Measurements from ENCODE around the gene ADGRG1.

ADGRG1 gene

DNA sequence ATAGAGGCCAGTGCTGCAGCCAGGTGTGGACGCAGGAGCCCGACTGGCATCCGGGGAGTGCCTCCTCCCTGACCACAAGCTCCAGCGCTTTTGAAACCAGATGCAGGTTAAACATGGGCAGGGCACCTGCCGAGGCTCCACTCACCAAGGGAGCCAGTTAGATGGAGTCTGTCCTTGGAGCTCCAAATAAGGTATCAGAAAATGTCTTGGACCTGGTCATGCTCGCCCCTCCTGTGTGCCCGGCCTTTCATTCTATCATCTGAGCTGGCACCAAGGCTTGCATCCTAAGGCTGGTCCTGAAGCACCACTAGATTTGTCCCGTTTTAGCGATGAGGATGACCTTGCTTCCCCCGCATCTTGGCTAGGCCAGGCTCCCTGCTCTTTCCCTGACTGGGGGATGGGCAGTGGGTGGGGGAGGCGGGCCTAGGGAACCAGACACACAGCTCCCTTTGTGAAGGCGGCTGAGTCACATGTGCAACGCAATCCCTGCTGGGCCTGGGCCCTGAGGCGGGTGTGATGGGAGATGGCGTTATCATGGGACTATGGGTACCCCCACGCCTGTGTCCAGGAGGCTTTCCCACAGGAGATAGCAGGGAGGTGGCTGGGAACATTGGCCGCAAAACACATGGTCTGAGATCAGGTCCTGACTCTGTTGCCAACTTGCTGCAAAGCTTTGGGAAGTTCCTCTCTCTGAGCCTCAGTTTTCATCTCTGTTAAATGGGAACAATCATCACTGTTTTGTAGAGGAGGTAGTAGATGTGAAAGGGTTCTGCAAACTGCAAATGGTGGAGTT lies 5.0 kb upstream of the ADGRG1 start:
- H3K4me1 Mint-ChIP-seq: peaks cover 2% of the 10 kb centered on the region
- no peak overlapping the region for H3K4me3 Mint-ChIP-seq
- H3K27ac Mint-ChIP-seq: no peak overlapping the region

DNA sequence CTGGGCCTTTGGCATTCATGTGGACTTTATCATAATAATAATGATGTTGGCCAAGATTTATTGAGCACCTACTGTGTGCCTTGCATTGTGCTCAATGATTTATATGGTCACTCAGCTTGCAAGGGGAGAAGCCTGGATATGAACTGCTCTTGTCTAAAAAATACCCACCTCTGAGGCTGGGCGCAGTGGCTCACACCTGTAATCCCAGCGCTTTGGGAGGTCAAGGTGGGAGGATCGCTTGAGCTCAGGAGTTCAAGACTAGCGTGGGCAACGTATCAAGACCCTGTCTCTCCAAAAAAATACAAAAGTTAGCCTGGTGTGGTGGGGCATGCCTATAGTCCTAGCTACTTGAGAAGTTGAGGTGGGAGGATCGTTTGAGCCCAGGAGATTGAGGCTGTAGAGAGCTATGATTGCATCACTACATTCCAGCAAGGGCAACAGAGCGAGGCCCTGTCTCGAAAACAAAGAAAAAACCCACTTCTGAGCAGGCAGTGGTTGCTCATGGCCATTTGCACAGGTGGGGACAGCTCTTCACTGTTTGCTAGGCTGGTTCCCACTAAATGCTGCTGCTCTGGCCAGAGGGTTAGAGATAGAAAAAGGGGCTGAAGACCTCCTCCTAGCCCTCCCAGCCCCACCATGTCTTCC lies 4.3 kb upstream of the ADGRG1 start:
- H3K27me3 Mint-ChIP-seq: peaks cover 8% of the 10 kb centered on the region
- H3K9me3 Mint-ChIP-seq: no peaks in the 10 kb centered on the region
- H3K4me1 Mint-ChIP-seq: peaks cover 9% of the 10 kb centered on the region

More for the DNA sequence above, 5.0 kb upstream of the ADGRG1 start:
- H3K9me3 Mint-ChIP-seq: no peaks in the 10 kb centered on the region
- H3K27me3 Mint-ChIP-seq: peaks cover 3% of the 10 kb centered on the region
- H3K36me3 Mint-ChIP-seq: no peaks in the 10 kb centered on the region

DNA sequence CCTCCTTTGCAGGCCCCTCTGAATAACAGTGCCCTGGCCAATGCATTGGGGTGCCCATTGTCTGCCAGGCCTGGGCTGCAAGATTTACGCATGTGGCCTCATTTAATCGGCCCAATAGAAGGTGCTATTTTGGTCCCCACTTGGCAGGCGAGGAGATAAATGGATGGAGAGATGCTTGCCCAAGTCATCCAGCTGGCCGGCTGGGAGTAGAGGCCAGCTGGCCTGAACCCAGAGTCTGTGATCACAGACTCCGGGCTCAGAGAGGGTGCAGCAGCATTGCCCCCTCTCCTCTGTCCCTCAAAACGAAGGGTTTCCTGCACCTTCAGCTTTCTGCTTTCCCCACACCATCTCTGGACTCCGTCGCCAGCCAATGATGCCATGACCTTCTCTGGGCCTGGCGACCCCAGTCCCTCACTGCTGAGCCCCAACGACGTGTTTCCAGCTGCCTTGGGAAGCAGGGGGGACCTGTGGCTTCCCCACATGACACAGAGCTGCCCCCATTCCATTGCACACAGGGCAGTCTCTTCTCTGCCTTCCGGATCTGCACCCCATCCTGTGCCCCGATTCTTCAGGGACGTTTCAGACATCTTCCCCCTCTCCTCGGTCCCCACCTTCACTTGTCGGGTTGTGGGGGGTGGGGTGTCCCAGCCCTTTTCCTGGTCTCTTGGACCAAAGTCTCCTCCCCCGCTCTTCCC lies 3.5 kb upstream of the ADGRG1 start:
- Mint-ChIP-seq H3K27ac (no peak overlapping the region), H3K4me1 (peaks cover 10% of the 10 kb centered on the region), H3K4me3 (no peak overlapping the region), H3K36me3 (no peaks in the 10 kb centered on the region), H3K27me3 (peaks cover 9% of the 10 kb centered on the region), H3K9me3 (no peaks in the 10 kb centered on the region)

More for the DNA sequence above, 4.3 kb upstream of the ADGRG1 start:
- Mint-ChIP-seq H3K27ac (no peak overlapping the region), H3K36me3 (no peaks in the 10 kb centered on the region), H3K4me3 (no peak overlapping the region)

DNA sequence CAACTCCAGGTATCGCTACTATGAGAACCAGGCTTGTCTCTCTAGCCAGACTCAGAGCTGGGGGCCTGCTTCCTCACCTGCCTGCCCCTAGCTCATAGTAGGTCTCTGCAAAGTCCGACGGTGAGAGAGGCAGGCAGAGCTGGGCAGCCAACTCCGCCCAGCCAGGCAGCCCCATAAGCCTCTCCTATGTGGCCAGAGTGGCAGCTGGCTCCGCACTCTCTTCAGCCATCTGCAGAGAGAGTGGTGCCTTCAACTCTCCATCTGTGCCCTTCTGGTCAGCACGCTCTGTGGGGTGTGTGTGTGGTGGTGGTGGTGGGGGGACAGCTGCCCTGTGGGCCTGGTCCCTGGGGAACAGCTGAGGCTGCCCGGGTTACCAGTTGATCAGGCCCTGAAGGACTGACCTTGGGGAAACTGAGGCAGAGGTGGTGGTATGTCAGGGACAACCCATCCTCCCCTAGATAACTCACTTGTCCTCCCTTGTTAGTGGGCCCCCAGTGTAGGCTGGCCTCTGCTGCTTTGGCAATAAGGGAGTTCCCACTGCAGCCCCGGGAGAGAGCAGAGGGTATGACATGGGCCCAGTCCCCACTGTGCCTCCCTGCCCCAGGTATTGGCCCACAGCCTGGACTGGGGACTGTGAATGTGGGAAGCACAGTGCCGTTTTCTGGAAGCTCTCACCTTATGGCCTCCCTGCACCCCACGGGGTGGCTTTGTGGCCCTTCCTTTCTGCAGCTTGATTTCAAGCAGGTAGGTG lies 1.8 kb upstream of the ADGRG1 start:
- Mint-ChIP-seq H3K27me3 (peaks cover 16% of the 10 kb centered on the region), H3K27ac (no peak overlapping the region), H3K9me3 (no peaks in the 10 kb centered on the region), H3K4me1 (peaks cover 10% of the 10 kb centered on the region), H3K36me3 (no peaks in the 10 kb centered on the region), H3K4me3 (no peak overlapping the region)

DNA sequence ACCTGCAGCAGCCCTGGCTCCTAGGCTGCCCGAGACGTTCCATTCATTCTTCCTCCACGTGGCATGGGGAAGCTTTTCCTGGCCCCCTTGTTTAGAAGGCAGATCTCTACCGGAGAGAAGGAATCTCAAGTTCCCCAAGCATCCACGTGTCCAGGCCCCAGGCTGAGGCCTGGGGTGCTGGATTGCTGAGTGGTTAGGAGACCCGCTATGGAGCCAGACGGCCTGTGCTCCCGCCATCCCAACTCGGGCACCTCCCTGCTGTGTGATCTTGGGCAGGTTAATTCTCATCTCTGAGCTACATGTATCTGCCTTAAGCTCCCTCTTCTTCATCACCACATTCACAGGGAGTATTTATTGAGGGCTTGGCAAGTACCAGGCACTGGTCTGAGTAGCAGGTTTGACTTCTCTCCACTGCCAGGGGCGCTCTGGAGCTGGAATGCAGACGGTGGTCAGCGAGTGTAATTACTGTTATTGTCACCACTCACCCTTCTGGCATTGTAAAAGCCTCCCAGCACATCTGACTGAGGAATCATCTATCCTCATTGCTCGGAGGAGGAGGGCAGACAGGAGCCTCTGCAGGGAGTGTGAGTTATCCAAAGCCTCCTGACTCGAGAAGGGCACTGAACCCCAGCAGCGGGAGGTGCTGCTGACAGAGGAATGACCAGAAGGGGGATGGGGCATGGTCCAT lies 1.1 kb upstream of the ADGRG1 start:
- Mint-ChIP-seq H3K4me3 (no peak overlapping the region), H3K27ac (no peak overlapping the region), H3K27me3 (peaks cover 16% of the 10 kb centered on the region), H3K36me3 (no peaks in the 10 kb centered on the region), H3K4me1 (peaks cover 10% of the 10 kb centered on the region), H3K9me3 (no peaks in the 10 kb centered on the region)

DNA sequence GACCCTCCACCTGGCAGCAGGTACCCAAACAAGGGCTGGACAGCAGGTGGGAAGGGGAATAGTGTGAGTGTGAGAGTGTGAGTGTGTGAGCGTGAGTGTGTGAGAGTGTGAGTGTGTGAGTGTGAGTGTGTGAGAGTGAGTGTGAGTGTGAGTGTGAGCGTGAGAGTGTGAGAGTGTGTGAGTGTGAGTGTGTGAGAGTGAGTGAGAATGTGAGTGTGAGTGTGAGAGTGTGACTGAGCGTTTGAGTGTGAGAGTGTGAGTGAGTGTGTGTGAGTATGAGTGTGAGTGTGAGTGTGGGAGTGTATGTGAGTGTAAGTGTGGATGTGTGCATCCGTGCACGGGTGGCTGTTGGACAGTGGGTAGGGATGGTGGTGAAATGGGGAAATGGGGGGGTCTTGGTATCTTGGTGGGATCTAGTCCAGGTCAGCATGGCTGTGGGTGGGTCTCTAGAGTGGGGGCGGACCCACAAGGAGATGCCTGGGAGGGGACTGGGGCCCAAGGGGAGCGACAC lies 408 bp downstream of the ADGRG1 start:
- H3K4me1 Mint-ChIP-seq: peaks cover 10% of the 10 kb centered on the region
- no peak overlapping the region for H3K4me3 Mint-ChIP-seq
- peaks cover 16% of the 10 kb centered on the region for H3K27me3 Mint-ChIP-seq
- no peaks in the 10 kb centered on the region for H3K36me3 Mint-ChIP-seq
- no peaks in the 10 kb centered on the region for H3K9me3 Mint-ChIP-seq
- H3K27ac Mint-ChIP-seq: no peak overlapping the region

DNA sequence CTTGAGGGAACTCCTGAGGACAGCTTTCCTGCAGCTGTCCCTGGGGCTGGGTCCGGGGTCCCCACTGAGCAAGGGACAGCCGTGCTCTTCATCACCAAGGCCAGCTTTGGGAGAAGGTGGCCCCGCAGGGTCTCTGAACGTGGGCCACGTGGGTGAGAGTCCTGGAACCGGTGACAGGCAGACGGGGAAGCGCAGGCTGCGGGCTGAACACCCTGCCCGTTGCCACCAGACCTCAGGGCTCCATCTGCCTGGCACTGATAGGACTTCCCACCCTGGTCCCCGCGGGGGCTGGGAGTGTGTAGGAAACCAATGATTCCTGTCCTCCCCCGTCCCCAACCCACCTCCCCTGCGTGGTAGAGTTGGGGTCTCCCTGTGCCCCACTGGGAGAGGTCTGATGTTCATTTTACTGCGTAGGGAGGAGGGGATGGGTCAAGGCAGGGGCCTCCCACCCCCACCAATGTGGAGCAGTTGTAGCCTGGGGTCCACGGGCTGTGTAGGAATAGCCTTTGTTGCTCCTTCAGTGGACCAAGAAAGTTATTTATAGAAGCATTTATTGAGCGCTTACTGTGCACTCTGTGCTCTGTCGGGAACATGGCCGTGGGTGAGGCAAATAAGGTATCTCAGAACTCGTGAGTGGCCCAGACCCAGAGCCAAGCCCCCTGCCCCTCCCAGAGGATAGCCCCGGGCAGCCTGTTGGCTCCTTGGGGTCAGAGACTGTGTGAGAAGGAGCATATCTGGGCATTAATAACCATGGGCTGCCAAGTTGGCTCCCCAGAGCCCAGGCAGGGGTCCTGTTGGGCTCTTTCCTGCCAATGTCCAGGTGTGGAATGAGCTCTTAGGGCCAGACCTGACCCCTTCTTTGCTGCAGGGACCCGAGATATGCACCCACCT lies 1.3 kb downstream of the ADGRG1 start:
- H3K4me1 Mint-ChIP-seq: peaks cover 10% of the 10 kb centered on the region
- H3K4me3 Mint-ChIP-seq: no peak overlapping the region

DNA sequence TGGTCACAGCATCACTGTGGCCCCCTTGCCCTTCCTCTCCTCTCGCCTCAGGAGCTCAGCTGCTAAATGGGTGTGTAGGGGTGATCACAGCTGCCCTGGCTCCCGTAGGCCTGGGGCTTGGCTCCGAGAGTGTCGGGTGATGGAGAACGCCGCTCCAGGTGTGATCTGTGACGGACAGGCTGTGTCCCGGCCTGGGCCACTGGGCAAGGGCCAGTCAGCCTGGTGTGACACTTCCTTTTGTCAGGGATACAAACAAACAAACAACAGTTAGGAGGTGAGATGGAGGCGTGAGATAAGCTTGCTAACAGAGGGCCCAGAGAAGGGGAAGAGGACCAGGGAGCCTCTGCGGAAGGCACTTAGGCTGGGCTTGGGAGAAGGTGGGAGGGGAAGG lies 2.0 kb downstream of the ADGRG1 start:
- H3K36me3 Mint-ChIP-seq: no peaks in the 10 kb centered on the region
- peaks cover 10% of the 10 kb centered on the region for H3K4me1 Mint-ChIP-seq
- H3K27ac Mint-ChIP-seq: peak overlapping the region; percentile 5
- H3K27me3 Mint-ChIP-seq: peaks cover 16% of the 10 kb centered on the region
- no peak overlapping the region for H3K4me3 Mint-ChIP-seq
- H3K9me3 Mint-ChIP-seq: no peaks in the 10 kb centered on the region

More for the DNA sequence above, 1.3 kb downstream of the ADGRG1 start:
- Mint-ChIP-seq H3K27me3 (peaks cover 16% of the 10 kb centered on the region), H3K9me3 (no peaks in the 10 kb centered on the region), H3K27ac (no peak overlapping the region), H3K36me3 (no peaks in the 10 kb centered on the region)

DNA sequence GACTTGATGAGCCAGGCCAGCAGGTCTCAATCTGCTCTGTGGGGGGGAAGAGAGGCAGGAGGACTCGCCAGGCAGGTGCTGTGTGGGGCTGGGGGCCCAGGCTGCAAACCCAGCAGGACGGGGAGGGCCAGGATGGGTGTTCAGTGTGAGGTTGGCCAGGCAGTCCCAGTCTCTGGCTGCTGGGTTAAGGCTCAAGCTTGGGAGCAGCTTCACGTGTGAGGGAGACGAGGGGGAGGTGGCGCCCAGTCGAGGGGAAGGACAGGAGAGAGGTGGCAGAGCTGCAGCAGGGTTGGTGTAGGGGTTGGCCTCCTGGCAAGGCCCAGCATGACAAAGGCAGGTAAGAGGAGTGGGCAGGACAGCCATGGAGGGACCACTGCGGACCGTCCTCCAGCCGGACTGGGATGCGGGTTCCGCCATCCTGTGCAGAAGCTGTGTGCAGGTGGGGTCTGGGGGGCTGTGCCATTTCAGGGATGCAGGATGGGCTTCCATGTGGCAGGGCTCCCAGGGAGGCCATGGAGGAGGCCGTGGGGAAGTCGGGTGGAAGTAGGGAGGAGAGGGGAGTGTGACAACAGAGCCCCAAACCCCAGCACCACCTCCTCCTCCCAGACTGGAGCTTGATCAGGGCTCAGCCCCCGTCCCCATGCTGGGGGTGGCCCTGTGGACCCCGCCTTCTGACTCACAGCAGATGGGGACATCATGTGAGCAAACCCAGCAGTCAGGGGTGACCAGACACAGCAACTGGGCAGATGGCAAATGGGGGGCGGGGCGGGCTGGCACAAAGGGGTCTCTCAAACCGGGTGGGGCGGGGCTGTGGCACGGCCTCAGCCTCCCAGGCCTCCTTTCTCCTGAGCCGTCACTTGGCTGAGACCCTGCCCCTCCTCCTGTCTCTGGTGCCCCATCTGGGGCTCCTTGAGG lies 2.8 kb downstream of the ADGRG1 start:
- Mint-ChIP-seq H3K27ac (no peak overlapping the region), H3K27me3 (peaks cover 16% of the 10 kb centered on the region), H3K36me3 (no peaks in the 10 kb centered on the region), H3K9me3 (no peaks in the 10 kb centered on the region), H3K4me3 (no peak overlapping the region), H3K4me1 (peaks cover 10% of the 10 kb centered on the region)

DNA sequence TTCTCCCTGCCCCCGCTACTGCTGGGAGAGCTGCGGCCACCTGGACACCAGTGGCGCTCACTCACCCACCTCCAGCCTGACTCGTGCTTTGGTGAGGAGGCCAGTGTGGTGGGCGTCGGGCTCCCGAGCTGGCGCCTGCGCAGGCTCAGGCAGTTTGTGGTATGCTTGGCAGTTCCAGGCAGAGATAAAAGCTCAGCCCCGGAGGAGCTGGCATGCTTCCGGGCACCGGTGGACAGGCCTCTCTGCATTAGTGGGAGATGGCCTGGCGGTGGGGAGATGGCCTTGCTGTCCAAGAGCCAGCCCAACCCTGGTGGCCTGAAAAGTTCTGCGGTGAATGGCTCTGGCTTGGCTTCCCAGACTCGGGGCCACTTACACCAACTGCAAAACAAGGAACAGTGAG lies 4.1 kb downstream of the ADGRG1 start:
- no peak overlapping the region for H3K4me3 Mint-ChIP-seq
- H3K27me3 Mint-ChIP-seq: peaks cover 14% of the 10 kb centered on the region
- H3K27ac Mint-ChIP-seq: no peak overlapping the region
- H3K9me3 Mint-ChIP-seq: no peaks in the 10 kb centered on the region
- peaks cover 10% of the 10 kb centered on the region for H3K4me1 Mint-ChIP-seq
- H3K36me3 Mint-ChIP-seq: no peaks in the 10 kb centered on the region

DNA sequence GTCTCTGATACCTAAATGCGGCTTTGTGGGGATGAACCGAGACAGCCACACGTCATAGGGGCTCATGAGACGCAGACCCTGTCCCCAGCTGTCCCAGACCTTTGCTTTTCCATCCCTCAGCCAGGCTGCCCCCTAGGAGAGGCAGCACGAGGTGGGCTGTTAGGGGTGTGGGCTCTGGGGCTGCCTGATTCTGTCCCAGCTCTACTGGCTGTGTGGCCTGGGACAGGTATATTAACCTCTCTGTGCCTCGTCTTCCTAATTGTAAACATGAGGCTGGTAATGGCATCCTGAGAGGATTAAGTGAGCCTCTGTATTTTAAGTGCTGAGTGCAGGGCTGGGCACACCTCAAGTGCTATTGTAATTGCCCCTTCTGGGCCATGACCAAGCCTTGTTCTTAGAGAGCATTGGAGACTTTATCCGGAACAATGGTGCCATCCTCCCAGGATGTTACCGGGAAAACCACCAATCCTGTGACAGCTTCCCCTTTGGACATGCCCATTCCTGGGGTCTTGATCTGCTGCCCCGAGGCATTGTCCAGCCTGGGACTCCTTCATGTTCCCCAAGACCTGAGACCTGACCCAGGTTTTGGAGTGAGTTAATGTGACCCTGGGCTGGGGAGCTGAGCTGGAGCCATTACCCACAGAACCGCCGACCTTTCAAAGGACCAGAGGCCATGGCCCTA lies 5.1 kb downstream of the ADGRG1 start:
- H3K36me3 Mint-ChIP-seq: no peaks in the 10 kb centered on the region
- peaks cover 14% of the 10 kb centered on the region for H3K27me3 Mint-ChIP-seq
- H3K9me3 Mint-ChIP-seq: no peaks in the 10 kb centered on the region
- no peak overlapping the region for H3K27ac Mint-ChIP-seq
- H3K4me1 Mint-ChIP-seq: peaks cover 7% of the 10 kb centered on the region
- no peak overlapping the region for H3K4me3 Mint-ChIP-seq

DNA sequence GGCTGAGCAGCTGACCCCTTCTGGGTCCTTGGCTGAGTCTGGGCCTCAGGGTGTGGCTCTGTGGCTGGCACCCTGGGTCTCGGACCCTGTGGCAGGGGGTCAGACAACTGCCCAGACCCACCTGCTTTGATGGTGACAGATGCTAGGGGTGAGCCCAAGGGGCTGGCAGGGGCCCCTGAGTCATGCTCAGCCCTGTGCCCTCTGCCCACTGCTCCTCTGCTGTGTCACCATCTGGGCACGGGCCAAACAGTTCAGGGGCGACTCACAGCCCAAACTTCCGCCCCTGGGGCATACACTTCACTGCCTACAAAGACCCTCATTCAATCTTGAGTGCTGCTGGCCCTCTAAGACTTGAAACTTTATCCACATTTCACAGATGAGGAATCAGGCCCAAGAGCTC lies 5.7 kb downstream of the ADGRG1 start:
- Mint-ChIP-seq H3K9me3 (no peaks in the 10 kb centered on the region), H3K27ac (no peak overlapping the region), H3K4me1 (peaks cover under 1% of the 10 kb centered on the region), H3K36me3 (no peaks in the 10 kb centered on the region), H3K4me3 (no peak overlapping the region), H3K27me3 (peaks cover 8% of the 10 kb centered on the region)

All from activated naive CD4-positive, alpha-beta T cell treated with anti-CD3 and anti-CD28 coated beads, Interleukin-2, amount 50 U/mL, for 24 hours (primary cell).